Fibroblast of the conjunctiva (primary cell): Measurements from ENCODE around the gene FZD2.

Experiments
- DNase-seq: peaks from one replicate; pipeline ENCODE4 v3.0.0-alpha.2; 2010; ENCODE audit warnings: low read depth

Gene FZD2

GRCh38 chr17:44607836-44608690 lies 50.8 kb downstream of the FZD2 start:
- peak; percentile 54 for DNase-seq

GRCh38 chr17:44608727-44609435 lies 51.6 kb downstream of the FZD2 start:
- no peak for DNase-seq

- no peak for DNase-seq
Measured at GRCh38 chr17:44610331-44610730, 53.0 kb downstream of the FZD2 start.
